HuH-7.5 (cell line): ENCODE measurements around the gene MON1A.

Experiments
- DNase-seq: peaks from one replicate; pipeline ENCODE4 v3.0.0; 2011; ENCODE audit warnings: low spot score

Gene MON1A

DNA sequence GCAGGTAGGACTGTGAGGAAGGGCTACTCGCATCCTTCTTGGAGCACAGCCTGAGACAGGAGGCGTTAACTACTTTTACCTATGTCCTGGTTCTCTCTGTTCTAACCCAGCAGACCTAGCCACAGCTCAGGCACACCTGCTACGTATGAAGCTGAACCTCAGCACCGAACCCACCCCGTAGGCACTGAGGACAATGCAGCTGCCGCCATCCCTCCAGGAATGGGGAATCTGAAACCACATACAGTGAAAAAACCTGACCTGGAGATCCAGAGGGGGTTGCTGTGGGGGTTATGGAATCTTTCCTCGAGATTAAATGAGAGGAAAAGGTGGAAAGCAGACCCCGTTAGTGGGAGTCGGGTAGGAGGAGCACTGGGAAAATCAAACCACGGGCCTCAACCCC, 40.3 kb downstream of the MON1A start:
- DNase-seq, result no peak

GRCh38 chr3:49886922-49887265, 42.7 kb downstream of the MON1A start:
- no peak for DNase-seq

GRCh38 chr3:49883998-49884397, 45.6 kb downstream of the MON1A start:
- DNase-seq, result no peak

DNA sequence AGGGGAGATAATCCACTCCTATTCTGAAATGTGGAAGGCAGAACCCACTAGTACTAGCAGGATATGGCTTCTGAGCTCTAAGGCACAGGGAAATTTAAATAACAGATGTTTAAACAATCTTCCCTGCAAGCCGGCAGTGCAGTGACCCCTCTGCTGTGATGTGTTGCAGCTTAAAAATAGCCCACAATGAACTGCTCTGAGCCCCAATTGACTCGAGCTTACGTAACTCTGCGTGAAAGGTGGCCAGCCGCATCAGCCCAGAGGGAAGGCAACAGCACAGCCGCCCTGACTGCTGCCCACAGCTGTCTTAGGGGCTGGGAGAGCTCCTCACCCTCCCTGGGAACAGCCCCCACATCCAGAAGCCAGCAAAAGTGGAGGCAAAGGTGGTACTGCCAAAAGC, 47.4 kb downstream of the MON1A start:
- DNase-seq, result peak; percentile 58

GRCh38 chr3:49880581-49881315, 48.9 kb downstream of the MON1A start:
- DNase-seq, result no peak

- DNase-seq, result no peak
Observed at GRCh38 chr3:49879721-49880120, 49.9 kb downstream of the MON1A start.

- no peak for DNase-seq
Observed at GRCh38 chr3:49878686-49879085, 50.9 kb downstream of the MON1A start.

- no peak for DNase-seq
Observed at GRCh38 chr3:49877716-49878115, 51.9 kb downstream of the MON1A start.

DNA sequence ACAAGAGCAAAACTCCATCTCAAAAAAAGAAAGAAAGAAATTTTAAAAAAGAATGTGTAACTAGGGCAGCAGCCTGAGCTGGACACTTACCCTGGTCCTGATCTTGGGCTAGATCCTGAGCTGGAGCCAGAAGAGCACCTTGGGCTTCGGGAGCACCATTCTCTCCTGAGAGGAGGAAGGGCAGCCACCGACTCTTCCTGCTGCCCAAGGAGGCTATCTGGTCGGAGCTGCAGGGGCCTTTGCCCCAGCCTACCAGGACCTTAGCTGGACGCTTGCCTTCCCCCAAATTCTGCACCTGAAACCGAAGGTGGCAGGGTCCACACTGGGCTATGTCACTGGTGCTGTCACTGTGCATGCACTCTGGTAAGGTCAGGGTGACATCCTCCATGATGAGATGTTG, 53.0 kb downstream of the MON1A start:
- no peak for DNase-seq

- peak; percentile 55 for DNase-seq
Observed at GRCh38 chr3:49873623-49874022, 56.0 kb downstream of the MON1A start.

DNA sequence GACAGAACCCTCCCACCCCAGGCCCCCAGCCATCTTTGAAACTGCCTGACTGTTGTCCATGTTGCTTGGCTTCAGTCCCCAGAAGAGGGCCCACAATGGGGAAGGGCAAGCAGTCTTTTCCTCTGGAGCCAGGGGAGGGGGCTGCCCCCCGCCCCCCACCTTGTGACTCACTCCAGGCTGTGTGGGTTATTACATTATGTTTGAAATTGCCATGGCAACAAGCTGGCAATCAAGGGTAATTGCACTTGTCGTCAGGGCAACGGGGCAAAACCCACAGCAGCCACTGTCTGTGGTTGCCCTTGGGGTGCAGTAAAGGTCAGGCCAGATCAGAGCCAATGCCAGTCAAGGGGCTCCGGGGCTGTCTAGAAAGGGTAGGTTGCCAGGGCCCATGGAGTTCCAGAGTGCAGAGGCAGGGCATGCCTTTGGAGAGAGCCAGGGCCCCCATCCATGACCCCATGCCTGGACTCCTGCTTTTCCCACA, 56.8 kb downstream of the MON1A start:
- DNase-seq, result no peak

DNA sequence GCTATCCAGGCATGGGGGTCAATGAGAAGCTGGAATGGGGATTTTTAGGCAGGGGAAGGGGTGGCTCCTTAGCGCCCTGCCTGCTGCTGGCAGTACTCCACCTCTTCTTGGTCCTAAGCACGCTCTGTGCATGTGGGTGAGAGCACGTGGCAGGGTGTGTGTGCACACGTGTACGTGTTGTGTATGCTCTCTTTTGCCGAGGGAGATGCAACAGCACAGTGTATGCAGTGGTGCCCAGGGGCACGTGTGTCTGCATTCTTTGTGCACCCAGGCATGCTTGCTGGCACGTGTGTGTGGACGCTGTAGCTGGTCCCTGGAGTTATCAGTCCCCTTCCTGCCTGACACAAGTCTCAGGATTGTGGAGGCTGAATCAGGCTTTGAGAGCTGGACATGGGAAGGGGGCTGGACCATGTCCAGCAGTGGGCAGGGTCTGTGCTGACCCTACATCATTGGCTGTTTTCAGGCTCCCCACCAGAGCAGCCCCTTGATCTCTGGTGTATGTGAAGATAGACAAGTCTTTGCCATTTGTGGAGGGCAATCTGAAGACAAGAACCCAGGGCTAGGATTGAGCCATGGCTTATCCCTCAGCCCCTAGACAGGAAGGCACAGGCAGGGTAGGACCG, 58.0 kb downstream of the MON1A start:
- no peak for DNase-seq

GRCh38 chr3:49869525-49870126, 60.0 kb downstream of the MON1A start, which contains the start of gene CAMKV:
Gene CAMKV, minus strand, starts transcription at chr3:49869906. Its CDS starts 7,518 bp downstream, at chr3:49862388.
- peak; percentile 51 for DNase-seq

- DNase-seq, result no peak
Observed at GRCh38 chr3:49868862-49869466, 60.6 kb downstream of the MON1A start.

GRCh38 chr3:49867871-49868321, 61.7 kb downstream of the MON1A start:
- DNase-seq, result peak; percentile 49

DNA sequence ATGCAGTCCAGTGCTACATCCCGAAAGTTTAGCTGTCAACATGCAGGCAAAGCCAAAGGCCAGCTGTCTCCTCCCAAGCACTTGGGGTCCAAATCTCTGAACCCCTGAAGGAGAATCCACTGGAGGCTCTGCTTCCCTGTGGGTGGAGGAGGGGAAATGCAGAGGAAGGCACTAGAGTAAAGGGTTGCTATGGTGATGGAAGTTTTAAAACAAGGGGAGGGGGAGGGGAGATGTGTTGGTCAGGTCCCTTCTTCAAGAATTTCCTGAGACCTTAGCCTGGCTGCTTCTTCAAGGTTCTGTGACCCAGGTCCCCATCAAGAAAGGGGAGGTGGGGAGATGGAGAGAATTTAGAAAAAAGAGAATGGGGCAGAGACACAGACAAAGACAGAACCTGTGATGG, 62.2 kb downstream of the MON1A start:
- no peak for DNase-seq

GRCh38 chr3:49865198-49865784, 64.3 kb downstream of the MON1A start:
- no peak for DNase-seq

DNA sequence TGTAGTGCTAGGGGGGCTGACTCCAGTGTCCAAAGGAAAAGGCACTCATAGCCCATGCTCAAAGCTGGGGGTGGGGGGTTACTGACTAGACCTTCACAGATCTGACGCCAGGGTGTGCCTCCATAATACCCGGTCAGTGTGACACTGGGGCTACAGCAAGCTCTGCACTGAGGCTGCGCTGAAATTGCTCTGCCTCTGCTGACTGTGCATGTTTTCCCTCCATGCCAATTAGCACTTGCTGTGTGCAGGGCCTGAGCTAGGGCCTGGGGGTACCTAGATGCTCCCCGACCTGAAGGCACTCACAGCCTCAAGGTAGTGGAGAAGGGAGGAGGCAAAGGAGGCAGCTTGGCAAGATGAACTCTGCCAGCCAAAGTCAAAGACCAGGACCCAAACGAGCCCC, 65.1 kb downstream of the MON1A start:
- no peak for DNase-seq

DNA sequence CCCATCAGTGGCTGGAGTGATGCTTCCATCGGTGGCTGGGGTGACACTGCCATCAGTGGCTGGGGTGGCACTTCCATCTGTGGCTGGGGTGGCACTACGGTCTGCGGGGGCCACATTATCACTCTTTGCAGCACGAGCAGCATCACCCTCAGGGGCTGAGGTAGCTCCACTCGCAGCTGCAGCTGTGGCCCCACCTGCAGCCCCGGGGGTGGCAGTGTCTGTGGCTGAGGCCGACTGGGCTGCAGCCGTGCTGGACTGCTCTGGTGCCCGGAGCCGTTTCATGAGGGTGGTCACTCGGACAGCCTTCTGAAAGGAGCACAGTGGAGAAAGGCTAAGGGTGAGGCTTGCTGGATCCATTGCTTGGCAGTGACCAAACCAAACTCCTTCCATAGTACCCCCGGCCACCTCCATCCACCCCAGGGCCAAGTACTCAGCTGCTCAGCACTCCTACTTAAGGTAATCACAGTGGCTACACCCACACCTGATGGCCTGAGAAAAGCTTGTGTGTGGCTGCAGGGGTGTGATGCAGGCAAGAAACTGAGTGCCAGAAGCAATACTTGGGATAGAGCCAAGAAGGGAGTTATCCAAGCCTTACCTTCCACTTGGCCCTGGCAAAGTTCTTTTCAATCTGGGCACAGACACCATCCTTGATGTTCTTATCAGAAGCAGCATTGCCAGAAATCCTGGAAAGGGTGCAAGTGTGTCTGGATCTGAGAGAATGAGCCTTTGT, 69.9 kb downstream of the MON1A start:
- no peak for DNase-seq
